HG02759 (cell line): ENCODE measurements around the gene SCN1B.
"Not testable (repeated sequence)": the region's sequence is repeated elsewhere in the genome, so short reads cannot be mapped to it uniquely, and the experiment has no call there.

Experiments
- ATAC-seq: cut with Tn5 transposase; IDR thresholded peaks from one replicate; pipeline ENCODE4 v1.9.1; 2021; ENCODE audit warnings: mild to moderate bottlenecking, moderate library complexity; ENCODE audit not compliant: unreplicated experiment

SCN1B gene

DNA sequence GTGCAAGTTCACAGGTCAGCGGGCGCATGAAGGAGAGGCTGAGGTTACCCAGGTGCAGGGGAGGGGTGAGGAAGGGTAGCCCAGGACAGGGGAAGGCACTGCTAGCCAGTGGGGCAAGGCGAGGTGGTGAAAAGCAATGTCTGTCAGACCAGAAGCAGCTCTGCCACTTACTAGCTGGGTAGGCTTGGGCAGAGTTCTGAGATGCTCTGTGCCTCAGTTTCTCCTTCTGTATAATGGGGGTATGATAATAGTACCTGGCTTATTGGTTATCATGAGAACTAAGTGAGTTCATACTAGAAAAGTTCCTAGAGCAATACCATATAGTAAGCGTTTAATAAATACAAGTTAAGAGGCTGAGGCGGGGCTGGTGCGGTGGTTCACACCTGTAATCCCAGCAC, 14.3 kb upstream of the SCN1B start:
- no peak for ATAC-seq

DNA sequence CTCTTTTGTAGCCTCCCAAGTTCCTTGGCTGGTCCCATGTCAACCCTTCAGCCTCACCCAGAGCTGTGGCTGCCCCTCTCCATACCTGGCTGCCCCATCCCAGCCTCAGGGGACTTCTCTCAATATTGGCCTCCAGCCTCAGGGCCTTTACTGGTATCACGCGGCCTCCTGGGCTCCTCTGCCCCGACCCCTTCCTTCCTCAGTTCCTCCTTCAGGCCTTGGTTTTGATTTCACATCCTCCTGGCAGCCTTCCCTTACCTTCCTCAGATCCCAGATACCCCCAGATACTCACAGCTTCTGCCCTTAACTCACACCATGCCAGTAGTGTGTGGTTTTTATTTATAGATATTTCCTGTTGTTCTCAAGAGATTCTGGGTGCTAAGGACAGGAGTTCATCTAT, 12.8 kb upstream of the SCN1B start:
- ATAC-seq, result no peak

DNA sequence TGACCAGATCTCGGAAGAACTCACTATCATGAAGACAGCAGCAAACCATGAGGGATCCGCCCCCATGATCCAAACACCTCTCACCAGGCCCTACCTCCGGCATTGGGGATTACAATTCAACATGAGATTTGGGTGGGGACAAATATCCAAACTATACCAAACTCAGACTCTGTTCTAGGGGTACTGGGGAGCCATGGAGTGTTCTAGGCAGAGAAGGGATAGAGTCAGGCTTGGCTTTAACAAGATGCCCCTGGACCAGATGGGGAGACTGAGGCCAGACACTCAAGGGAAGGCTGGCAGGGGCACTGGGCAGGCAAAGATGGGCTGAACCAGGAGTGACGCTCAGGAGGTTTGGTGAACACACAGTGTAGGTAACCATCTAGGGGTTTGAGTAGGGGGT, 11.9 kb upstream of the SCN1B start:
- ATAC-seq, result no peak

DNA sequence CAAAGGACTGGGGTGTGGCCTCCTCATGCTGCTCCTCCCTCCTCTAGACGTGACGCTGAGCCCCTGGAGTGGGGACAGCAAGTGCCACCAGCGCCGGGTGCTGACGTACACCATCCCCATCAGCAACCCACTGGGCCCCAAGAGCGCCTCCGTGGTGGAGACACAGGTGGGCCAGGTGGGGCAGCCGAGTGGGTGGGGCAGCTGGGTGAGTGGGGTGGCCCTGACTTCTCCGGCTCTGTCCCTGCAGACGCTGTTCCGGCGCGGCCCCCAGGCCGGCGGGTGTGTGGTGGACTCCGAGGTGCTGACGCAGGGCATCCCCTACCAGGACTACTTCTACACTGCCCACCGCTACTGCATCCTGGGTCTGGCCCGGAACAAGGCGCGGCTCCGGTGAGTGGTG, 11.1 kb upstream of the SCN1B start:
- ATAC-seq, result no peak

DNA sequence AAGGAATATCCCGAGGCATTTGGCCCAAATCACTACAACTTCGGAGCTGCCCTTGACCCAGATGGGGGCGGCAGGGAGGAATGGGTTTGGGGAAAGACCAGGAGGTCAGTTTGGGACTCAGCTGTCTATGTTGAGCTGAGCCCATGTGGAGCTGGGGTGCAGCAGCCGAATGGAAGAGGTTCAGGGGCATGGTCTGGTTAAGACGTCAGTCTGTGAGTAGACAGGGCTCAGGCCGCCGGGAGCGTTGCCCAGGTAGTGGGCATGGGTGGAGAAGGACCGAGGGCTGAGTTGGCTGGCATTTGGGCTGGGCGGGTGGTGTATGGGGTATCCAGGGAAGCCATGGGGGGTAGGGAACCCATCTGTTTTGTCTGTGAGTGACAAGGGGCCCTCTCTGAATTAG, 9.3 kb upstream of the SCN1B start:
- no peak for ATAC-seq

DNA sequence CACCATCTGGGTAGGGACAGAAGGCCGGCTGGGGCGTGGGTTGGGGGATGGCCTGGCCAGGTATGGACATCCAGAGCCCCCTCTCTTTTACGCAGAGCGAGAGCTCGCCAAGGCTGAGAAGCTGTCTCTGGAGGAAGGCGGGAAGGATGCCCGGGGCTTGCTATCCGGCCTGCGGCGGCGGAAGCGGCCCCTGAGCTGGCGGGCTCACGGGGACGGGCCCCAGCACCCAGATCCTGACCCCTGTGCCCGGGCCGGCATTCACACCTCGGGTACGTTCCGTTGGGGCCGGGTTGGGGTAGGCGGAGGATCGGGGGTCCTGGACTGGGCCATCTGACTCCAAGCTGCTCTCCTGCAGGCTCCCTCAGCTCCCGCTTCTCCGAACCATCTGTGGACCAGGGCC, 8.7 kb upstream of the SCN1B start:
- no peak for ATAC-seq

DNA sequence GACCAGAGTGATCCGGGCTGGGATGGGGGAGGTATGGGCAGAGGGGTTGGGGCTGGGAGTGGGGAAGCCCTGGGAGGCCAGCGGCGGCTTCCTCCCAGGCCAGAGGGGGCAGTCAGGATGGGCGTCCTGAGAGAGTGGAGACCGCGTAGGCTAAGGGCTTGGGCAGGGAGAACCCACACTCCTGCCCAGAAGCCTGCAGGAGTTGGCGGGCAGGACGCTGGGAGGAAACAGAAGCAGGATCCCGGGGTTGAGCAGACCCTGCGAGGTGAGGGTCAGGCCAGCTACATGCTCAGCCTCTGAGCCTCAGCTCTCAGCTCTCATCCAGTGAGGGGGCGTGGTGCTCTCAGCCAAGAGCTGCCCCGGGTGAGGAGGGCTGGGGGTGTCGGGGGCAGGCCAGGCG, 7.8 kb upstream of the SCN1B start:
- no peak for ATAC-seq

DNA sequence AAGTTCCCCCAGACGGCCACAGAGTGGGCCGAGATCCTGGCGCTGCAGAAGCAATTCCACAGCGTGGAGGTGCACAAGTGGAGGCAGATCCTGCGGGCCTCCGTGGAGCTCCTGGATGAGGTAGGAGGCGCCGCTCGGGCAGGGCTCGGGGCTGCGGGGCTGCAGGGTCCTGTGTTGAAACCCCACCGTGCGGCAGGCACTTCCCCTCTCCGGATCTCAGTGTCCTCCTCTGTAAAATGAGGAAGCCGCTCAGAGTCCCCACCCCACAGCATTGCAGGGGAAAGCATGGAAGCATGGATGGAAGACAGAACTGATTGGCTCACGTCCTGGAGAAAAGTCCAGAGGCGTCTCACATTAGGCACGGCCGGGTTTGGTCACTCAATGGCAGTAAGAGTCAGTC, 6.8 kb upstream of the SCN1B start:
- no peak for ATAC-seq

DNA sequence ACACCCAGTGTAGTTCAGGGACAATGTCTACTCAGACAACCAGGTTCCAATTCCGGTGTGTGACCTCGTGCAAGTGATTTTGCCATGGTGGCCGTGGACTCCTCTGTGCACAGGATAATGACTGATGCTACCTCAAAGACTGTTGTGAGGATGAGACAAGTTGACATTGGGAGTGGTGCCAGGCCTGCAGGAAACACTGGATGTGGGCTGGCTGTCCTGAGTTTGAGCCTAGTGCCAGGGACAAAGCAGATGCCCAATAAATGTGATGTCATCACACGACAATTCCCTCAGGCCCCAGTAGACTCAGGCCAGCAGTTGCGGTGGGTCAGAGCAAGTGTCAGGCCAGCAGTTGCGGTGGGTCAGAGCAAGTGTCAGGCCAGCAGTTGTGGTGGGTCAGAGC, 6.2 kb upstream of the SCN1B start:
- ATAC-seq, result no peak

DNA sequence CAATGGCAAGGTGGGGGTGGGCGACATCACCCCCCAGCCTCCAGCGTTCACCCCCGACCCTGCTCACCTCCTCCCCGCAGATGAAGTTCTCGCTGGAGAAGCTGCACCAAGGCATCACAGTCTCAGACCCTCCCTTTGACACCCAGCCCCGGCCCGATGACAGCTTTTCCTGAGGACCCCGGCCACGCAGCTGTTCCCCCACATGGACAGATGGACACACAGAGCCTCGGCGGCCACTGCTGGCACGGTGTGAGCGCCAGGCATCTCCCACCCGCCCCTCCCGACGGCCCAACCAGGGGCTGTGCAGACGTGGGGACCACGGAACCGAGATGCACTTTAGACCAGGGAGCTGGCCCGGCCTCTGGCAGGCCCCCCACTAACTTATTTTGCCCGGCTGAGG, 4.3 kb upstream of the SCN1B start:
- ATAC-seq, result no peak

DNA sequence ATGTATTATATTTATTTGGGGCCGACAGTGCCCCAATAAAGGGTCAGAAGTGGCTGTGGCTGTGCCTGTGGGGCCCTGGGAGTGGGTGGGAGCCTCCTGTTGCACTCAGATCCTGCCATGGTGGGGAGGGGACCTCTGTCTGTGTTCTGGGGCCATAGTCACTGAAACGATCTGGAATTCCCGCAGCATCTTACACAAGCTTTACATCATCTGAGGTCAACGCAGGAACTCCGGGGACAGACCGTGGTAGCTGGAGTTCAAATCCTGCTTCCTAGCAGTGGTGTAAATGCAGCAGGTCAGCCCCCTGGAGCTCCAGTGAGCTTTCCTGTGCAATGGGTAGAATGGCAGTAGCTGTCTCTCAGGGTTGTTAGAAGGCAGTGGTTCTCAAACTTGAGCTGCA, 3.9 kb upstream of the SCN1B start:
- ATAC-seq, result no peak

DNA sequence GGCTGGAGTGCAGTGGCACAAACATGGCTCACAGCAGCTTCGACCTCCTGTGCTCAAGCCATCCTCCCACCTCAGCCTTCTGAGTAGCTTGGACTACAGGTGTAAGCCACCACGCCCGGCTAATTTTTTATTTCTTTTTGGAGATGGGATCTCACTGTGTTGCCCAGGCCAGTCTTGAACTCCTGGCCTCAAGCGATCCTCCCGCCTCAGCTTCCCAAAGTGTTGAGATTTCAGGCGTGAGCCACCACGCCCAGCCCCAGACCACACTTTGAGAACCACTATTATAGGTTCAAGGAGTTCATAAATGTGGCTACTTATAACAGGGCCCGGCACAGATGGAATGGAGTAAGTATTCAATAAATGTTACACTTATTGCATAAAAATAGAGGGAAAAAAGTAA, 3.3 kb upstream of the SCN1B start:
- no peak for ATAC-seq

DNA sequence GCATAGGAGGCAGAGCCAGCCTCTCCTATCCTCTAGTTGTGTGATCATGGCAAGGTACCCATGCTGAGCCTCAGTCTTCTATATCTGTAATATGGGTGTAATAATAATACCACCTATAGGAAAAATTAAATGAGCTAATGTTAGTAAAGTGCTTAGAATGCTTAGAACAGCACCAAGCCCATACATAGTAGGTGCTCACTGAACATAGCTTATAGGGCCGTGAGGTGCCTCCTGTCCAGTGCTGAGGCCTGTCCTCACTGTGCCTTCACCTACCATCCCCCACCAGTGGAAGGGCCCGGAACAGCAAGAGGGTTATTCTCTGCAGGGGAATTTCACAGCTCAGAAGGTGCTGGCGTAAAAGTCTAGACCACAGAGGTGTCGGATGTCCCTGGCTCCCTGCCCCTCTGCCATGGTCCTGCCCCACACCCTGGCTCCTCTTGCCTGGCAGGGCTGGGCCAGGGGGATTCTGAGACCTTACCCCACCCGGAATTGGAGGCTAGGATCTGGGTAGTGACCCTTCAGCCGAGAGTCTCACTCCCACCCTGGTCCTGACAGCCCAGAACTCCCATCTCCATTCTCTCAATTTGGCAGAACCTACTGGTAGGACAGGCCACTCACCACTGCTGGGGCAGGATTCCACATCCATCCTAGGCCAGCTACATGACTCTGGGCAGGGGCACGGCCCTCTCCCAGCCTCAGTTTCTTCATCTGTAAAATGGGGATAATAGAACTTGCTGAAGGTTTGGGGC, 2.2 kb upstream of the SCN1B start:
- ATAC-seq, result no peak

DNA sequence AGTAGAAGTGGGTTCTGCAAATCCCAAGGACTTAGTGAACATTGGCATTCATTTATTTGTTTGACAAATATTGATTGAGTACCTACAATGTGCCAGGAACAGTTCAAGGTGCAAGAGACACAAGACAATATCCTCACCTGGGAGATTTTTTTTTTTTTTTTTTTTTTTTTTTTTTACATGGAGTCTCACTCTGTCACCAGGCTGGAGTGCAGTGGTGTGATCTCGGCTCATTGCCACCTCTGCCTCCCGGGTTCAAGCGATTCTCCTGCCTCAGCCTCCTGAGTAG, 1.7 kb upstream of the SCN1B start:
- ATAC-seq, result not testable (repeated sequence)

DNA sequence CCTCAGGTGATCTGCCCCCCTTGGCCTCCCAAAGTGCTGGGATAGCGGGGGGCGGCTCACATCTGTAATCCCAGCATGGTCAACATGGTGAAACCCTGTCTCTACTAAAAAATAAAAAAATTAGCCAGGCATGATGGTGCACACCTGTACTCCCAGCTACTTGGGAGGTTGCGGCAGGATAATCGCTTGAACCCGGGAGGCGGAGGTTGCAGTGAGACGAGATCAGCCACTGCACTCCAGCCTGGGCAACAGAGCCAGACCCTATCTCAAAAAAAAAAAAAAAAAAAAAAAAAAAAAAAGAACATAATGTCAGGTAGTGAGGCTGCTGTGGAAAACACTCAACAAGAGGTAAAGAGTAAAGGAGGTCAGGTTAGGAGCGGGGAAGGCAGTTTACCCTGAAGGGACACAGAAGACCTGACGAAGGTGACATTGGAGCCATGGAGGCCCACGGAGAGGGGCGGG, 964 bp upstream of the SCN1B start:
- not testable (repeated sequence) for ATAC-seq

DNA sequence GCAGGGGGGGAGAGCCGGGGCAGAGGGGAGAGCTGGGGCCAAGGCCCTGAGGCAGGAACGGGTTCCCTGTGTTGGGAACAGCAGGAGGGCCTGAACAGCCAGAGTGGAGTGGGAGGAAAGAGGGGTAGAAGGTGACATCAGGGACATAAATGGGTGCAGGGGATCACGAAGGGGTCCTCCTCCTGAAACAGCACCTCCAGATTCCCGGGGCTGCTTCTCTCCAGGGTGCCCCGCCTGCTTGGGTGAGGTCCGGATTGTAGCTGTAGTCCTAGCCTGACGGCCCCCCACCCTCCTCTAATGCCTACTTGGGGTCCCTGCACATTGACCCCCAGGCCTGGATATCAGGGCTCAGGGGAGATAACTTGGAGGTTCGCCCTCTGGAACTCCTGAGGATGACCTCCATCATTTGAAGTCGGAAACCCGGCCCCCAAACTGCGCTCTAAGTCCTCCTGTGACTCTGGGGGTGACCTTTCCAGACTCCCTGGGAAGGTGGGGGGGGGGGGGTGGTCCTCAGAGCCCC, 473 bp upstream of the SCN1B start:
- ATAC-seq, result no peak

DNA sequence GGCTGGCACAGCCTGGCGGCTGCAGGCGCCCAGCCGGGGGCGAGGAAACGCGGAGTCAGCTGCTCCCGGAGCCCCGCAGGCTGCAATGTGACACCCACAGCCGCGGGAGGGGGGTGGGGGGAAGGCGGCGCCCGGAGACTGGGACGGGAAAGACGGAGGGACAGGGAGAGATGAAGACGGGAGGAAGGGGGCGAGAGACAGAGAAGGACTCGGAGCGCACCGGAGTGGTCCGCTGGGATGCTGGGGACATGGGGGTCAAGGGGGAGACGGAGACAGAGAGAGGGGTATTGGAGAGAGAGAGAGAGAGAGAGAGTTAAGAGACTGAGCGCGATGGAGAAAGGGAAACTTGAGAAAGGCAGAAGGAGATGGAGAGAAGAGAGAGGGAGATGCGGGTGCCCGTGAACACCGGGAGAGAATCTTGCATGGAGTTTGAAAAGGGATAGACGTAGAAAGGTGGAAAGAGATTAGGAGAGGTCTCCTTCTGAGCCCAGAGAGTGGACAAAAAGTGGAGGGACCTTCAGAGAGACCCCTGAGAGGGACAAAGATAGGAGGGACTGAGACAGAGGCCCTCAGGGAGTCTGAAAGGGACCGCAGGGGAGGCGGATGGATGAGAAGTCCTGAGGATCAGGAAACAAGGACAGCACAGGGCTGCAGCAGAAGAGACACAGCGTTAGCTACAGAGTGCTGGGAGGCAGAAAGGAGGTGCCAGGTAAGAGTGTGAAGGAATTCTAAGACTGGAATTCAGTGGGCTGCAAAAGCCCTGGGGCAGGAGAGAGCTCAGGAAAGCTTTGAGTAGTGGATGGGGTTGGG, 1.0 kb downstream of the SCN1B start:
- ATAC-seq, result no peak

DNA sequence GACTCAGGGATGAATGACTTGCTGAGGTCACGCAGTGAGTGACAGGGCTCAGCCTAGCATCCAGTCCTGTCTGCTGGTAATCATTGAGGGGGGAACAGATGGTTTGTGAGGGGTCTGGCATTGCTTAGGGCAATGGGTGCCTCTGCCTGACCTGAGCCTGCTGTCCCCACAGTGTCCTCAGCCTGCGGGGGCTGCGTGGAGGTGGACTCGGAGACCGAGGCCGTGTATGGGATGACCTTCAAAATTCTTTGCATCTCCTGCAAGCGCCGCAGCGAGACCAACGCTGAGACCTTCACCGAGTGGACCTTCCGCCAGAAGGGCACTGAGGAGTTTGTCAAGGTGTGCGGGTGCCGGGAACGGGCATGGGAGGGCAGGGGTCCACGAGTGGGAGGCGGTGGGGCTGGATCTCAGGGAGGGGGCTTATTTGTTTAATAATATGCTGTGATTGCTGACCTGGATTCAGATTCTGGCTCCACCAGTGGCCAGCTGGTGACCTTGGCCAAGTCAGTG, 2.1 kb downstream of the SCN1B start:
- ATAC-seq, result no peak

DNA sequence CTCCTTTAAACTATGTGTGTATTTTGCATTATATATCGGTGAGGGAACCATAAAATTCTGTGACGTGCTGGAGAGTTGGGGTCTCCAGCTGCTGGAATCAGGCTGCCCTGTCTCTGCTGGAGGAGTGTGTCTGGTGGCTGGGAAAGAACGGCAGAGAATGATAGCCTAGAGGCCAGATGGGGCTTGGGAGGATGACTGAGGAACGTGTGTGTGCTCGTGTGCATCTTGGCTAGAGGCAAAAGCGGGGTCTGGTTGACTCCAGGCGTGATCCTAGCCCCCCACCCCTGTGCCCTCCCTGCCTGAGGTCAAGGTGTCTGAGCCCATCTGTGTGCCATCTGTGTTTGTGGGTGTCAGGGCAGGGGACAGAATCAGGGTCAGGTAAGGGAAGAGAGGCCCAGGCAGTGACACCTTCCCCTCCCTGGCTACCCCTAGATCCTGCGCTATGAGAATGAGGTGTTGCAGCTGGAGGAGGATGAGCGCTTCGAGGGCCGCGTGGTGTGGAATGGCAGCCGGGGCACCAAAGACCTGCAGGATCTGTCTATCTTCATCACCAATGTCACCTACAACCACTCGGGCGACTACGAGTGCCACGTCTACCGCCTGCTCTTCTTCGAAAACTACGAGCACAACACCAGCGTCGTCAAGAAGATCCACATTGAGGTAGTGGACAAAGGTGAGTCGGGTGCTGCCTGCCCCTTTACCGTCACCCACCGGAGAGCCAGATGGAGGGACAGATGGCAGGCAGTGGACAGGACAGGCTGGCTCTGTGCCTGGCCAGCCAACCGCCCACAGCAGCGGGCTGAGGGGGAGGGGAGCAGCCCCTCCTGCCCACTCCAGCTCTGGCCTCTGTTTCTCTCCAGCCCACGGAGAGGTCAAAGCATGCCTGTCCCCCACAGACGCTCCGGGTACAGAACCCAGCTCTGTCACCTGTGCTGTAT, 3.1 kb downstream of the SCN1B start:
- ATAC-seq, result no peak

DNA sequence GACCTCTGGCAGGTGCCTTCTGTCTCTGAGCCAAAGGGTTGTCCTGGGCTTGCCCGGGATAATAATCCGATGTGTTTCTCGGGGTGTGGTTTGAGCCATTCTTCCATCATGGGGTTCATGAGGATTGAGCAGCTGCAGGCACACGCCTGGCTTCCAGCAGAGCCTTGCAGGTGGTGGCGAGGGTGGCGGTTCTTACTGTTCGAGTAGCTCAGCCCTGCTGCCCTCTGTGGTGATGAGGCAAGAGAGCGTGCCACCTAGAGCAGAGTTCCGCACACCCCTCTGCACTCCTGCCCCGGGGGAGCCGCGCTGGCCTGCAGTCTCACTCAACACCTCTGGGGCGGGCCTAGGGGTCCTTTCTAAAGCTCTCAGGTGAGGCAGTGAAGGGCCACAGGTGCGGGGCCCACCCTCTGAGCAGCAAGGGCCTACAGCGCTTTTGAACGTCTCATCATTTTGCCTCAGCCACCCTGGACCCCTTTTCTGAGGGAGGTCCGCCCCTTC, 3.8 kb downstream of the SCN1B start:
- ATAC-seq, result no peak
